Measurements from ENCODE around the gene KLHL29. TPM values are rescaled to one million over a fixed set of nuclear protein-coding genes. Genes with fewer than 3 reads are reported as not detected.

Gene KLHL29
- total RNA-seq, 3 donors from 2014 or later: 2.6 to 13.0 (median 5.5) TPM

GRCh38 chr2:23547725-23548124, 162.7 kb downstream of the KLHL29 start:
- no peak for TF ChIP-seq CTCF (IDR thresholded peaks at IDR 0.05)
- ATAC-seq (no peak), DNase-seq (no peak)
- Histone ChIP-seq H3K36me3 (ENCODE audit: low read depth) (no peaks in the 10 kb centered on the region), H3K4me1 (ENCODE audit: low read depth) (peaks cover 2% of the 10 kb centered on the region), H3K9me3 (no peaks in the 10 kb centered on the region), H3K4me3 (no peak overlapping the region)
- intact Hi-C loops (cut with DNase I, micrococcal nuclease): no loop called here

- no peak for ATAC-seq
- H3K4me1 ChIP-seq (ENCODE audit: low read depth): peaks cover 2% of the 10 kb centered on the region
- no peak for TF ChIP-seq CTCF (IDR thresholded peaks at IDR 0.05)
- no peaks in the 10 kb centered on the region for H3K9me3 ChIP-seq
- H3K36me3 ChIP-seq (ENCODE audit: low read depth): no peaks in the 10 kb centered on the region
- intact Hi-C loops (cut with DNase I, micrococcal nuclease): no loop called here
- DNase-seq: peak in 1 of 3 donors; percentile 19
- no peak overlapping the region for H3K4me3 ChIP-seq
Observed at GRCh38 chr2:23548143-23548769, 163.3 kb downstream of the KLHL29 start.

- Histone ChIP-seq H3K4me3 (no peak overlapping the region), H3K4me1 (ENCODE audit: low read depth) (peaks cover 2% of the 10 kb centered on the region), H3K9me3 (no peaks in the 10 kb centered on the region), H3K36me3 (ENCODE audit: low read depth) (no peaks in the 10 kb centered on the region)
- ATAC-seq: peak; percentile 32
- peak in 1 of 3 donors; percentile 31 for DNase-seq
- no peak for TF ChIP-seq CTCF (IDR thresholded peaks at IDR 0.05)
- intact Hi-C loops (cut with DNase I, micrococcal nuclease): no loop called here
Observed at GRCh38 chr2:23549051-23549450, 164.1 kb downstream of the KLHL29 start.

- H3K9me3 ChIP-seq: no peaks in the 10 kb centered on the region
- no peak for TF ChIP-seq CTCF (IDR thresholded peaks at IDR 0.05)
Observed at GRCh38 chr2:23549821-23550530, 165.0 kb downstream of the KLHL29 start.

GRCh38 chr2:23550553-23550952, 165.6 kb downstream of the KLHL29 start:
- H3K9me3 ChIP-seq: no peaks in the 10 kb centered on the region
- intact Hi-C loops (cut with DNase I, micrococcal nuclease): no loop called here
- no peak for TF ChIP-seq CTCF (IDR thresholded peaks at IDR 0.05)
- no peaks in the 10 kb centered on the region for H3K36me3 ChIP-seq (ENCODE audit: low read depth)
- DNase-seq (peak in 1 of 3 donors; percentile 4), ATAC-seq (no peak)
- no peak overlapping the region for H3K4me3 ChIP-seq
- peaks cover 2% of the 10 kb centered on the region for H3K4me1 ChIP-seq (ENCODE audit: low read depth)

More at GRCh38 chr2:23549821-23550530, 165.0 kb downstream of the KLHL29 start:
- DNase-seq (peak in 1 of 3 donors; percentile 7), ATAC-seq (no peak)
- Histone ChIP-seq H3K36me3 (ENCODE audit: low read depth) (no peaks in the 10 kb centered on the region), H3K4me1 (ENCODE audit: low read depth) (peaks cover 2% of the 10 kb centered on the region), H3K4me3 (no peak overlapping the region)
- intact Hi-C loops (cut with DNase I, micrococcal nuclease): no loop called here
